ENCODE measurements around the gene IER3.

GRCh38 chr6:30722280-30723112 is 21.9 kb downstream of the IER3 start:
- TF ChIP-seq POLR2AphosphoS5 (IDR thresholded peaks at IDR 0.05) (peak in 2 of 3 donors; percentile 33 to 84), POLR2A (IDR thresholded peaks at IDR 0.05) (no peak)
- TF ChIP-seq, protein P1, sequence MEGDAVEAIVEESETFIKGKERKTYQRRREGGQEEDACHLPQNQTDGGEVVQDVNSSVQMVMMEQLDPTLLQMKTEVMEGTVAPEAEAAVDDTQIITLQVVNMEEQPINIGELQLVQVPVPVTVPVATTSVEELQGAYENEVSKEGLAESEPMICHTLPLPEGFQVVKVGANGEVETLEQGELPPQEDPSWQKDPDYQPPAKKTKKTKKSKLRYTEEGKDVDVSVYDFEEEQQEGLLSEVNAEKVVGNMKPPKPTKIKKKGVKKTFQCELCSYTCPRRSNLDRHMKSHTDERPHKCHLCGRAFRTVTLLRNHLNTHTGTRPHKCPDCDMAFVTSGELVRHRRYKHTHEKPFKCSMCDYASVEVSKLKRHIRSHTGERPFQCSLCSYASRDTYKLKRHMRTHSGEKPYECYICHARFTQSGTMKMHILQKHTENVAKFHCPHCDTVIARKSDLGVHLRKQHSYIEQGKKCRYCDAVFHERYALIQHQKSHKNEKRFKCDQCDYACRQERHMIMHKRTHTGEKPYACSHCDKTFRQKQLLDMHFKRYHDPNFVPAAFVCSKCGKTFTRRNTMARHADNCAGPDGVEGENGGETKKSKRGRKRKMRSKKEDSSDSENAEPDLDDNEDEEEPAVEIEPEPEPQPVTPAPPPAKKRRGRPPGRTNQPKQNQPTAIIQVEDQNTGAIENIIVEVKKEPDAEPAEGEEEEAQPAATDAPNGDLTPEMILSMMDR (IDR thresholded peaks at IDR 0.05): peak in 6 of 7 experiments; percentile 73 to 99 (median 98)

Measured in stomach (tissue), 4 donors.